HepG2 (cell line): ENCODE data around the gene PLXNA4. TPM values are rescaled to one million over a fixed set of nuclear protein-coding genes. Genes with fewer than 3 reads are reported as not detected.

Experiments
- ATAC-seq: fragments of 200-7000 bp; cut with Tn5 transposase; 3 replicates; pipeline ENCODE4 v1.9.1; 2020; ENCODE audit warnings: mild to moderate bottlenecking, moderate library complexity
- BruUV-seq: library from RNA; stranded (reverse); fragments of 400-500 nt; replicated peaks from 2 replicates; lab custom pipeline; 2021; lab: Mats Ljungman, UMichigan
- CTCF ChIA-PET: fragments of 300-600 bp; formaldehyde crosslinking; extraction: SDS; loops from one replicate; lab custom pipeline; 2021; ENCODE audit warnings: low total read pairs, inconsistent platforms, low intra/inter-chr PET ratio; lab: Yijun Ruan, JAX
- POLR2A ChIA-PET: fragments of 350-600 bp; sonication (Branson Sonifier 250); formaldehyde crosslinking; loops from one replicate; lab custom pipeline; 2020; ENCODE audit warnings: antibody characterized with exemption, inconsistent platforms; lab: Yijun Ruan, JAX
- DNase-seq: peaks from one replicate; pipeline ENCODE4 v3.0.0-alpha.2; 2015; ENCODE audit warnings: low spot score
- FAIRE-seq: peaks from 3 replicates; lab custom pipeline; 2011; peaks lifted over from hg19 to GRCh38; lab: Jason Lieb, UNC
- H2AFZ ChIP-seq: one replicate; pipeline ENCODE4 v1.6.1; 2011; ENCODE audit warnings: low read length, inconsistent platforms
- H3K27ac ChIP-seq: fragments of 300-600 bp; 3 replicates; pipeline ENCODE4 v1.8.0; 2011; ENCODE audit warnings: mixed run types, mild to moderate bottlenecking, mixed read lengths, low read length, inconsistent platforms; ENCODE audit not compliant: insufficient read depth; ENCODE audit errors: extremely low read length
- H3K27me3 ChIP-seq, 2 experiments: fragments of 200-600 bp in 1 of 2; 2 replicates in 1 of 2; 3 replicates in 1 of 2; pipeline versions ENCODE4 v1.6.0 to v1.8.0; 2011; ENCODE audit warnings: low read length in 2 of 2, mild to moderate bottlenecking in 2 of 2, moderate library complexity in 2 of 2, inconsistent platforms in 1 of 2; ENCODE audit not compliant: insufficient read depth in 2 of 2, control insufficient read depth in 1 of 2
- H3K36me3 ChIP-seq, 2 experiments: fragments of 200-600 bp in 1 of 2; replicated peaks in 1 of 2; 2 replicates in 1 of 2; 3 replicates in 1 of 2; pipeline versions ENCODE4 v1.5.1 to v1.8.0; 2011; ENCODE audit warnings: low read length in 2 of 2, inconsistent platforms in 1 of 2; ENCODE audit not compliant: insufficient read depth in 2 of 2, control insufficient read depth in 1 of 2
- H3K4me1 ChIP-seq: 2 replicates; pipeline ENCODE4 v1.5.1; 2012; ENCODE audit warnings: low read length, inconsistent platforms; ENCODE audit not compliant: insufficient read depth
- H3K4me2 ChIP-seq: 2 replicates; pipeline ENCODE4 v1.6.0; 2011; ENCODE audit warnings: low read depth, low read length, inconsistent platforms
- H3K4me3 ChIP-seq, 3 experiments: fragments of 200-600 bp in 1 of 3; sonication (generic), shearing (Covaris generic) in 1 of 3; replicated peaks in 1 of 3; 2 replicates each; pipeline ENCODE4 v1.5.1; 2011 to 2016; ENCODE audit warnings: low read length in 3 of 3, inconsistent platforms in 2 of 3, low read depth in 2 of 3, mild to moderate bottlenecking in 2 of 3, control low read depth in 1 of 3, mixed read lengths in 1 of 3; ENCODE audit not compliant: insufficient read depth in 1 of 3
- H3K79me2 ChIP-seq: one replicate; pipeline ENCODE4 v1.6.1; 2011; ENCODE audit warnings: low read length, inconsistent platforms; ENCODE audit not compliant: insufficient read depth
- H3K9ac ChIP-seq: 2 replicates; pipeline ENCODE4 v1.6.0; 2011; ENCODE audit warnings: mild to moderate bottlenecking, low read depth, low read length, inconsistent platforms; ENCODE audit not compliant: insufficient read depth
- H3K9me3 ChIP-seq: 2 replicates; pipeline ENCODE4 v1.5.1; 2012; ENCODE audit warnings: mild to moderate bottlenecking, low read length
- H4K20me1 ChIP-seq: 2 replicates; pipeline ENCODE4 v1.6.0; 2011; ENCODE audit warnings: inconsistent platforms, mild to moderate bottlenecking, low read length, moderate library complexity; ENCODE audit not compliant: insufficient read depth
- BHLHE40 ChIP-seq: IDR thresholded peaks from 2 replicates; pipeline ENCODE4 v1.6.1; 2011; ENCODE audit warnings: low read length, improper control_type of control experiment
- CENPX ChIP-seq: sonication (generic); formaldehyde crosslinking; IDR thresholded peaks from 2 replicates; pipeline ENCODE4 v1.9.0; 2021; ENCODE audit warnings: mild to moderate bottlenecking, missing genetic modification reagents, moderate library complexity
- EEA1 ChIP-seq: sonication (generic); formaldehyde crosslinking; IDR thresholded peaks from 2 replicates; pipeline ENCODE4 v1.5.1; 2020; ENCODE audit warnings: mild to moderate bottlenecking, missing genetic modification reagents, borderline replicate concordance
- ELF4 ChIP-seq: sonication (generic); formaldehyde crosslinking; IDR thresholded peaks from 2 replicates; pipeline ENCODE4 v1.5.0; 2020; ENCODE audit warnings: missing genetic modification reagents, mild to moderate bottlenecking, moderate library complexity, borderline replicate concordance
- HOXD1 ChIP-seq: sonication (generic); formaldehyde crosslinking; IDR thresholded peaks from 2 replicates; pipeline ENCODE4 v1.5.0; 2020; ENCODE audit warnings: missing genetic modification reagents
- MZF1 ChIP-seq: sonication (generic); formaldehyde crosslinking; IDR thresholded peaks from 2 replicates; pipeline ENCODE4 v1.8.1; 2023; ENCODE audit warnings: mild to moderate bottlenecking, missing genetic modification reagents, borderline replicate concordance
- PHF8 ChIP-seq: sonication (generic); formaldehyde crosslinking; IDR thresholded peaks from 2 replicates; pipeline ENCODE4 v1.5.0; 2020; ENCODE audit warnings: missing genetic modification reagents
- RAD21 ChIP-seq: fragments of 450-650 bp; formaldehyde crosslinking; IDR thresholded peaks from 2 replicates; pipeline ENCODE4 v1.5.0; 2020; ENCODE audit warnings: mild to moderate bottlenecking
- RFX5 ChIP-seq: IDR thresholded peaks from 2 replicates; pipeline ENCODE4 v1.6.1; 2011; ENCODE audit warnings: low read depth, low read length, improper control_type of control experiment
- SIN3B ChIP-seq: fragments of 150-350 bp; IDR thresholded peaks from 2 replicates; pipeline ENCODE4 v1.6.1; 2014; ENCODE audit warnings: low read length
- THAP11 ChIP-seq: IDR thresholded peaks from 2 replicates; pipeline ENCODE4 v1.6.1; 2016; ENCODE audit warnings: missing biosample characterization, missing genetic modification reagents
- ZFAT ChIP-seq: sonication (generic); formaldehyde crosslinking; conservative IDR thresholded peaks from 2 replicates; pipeline ENCODE4 v1.8.1; 2023; ENCODE audit warnings: missing genetic modification reagents, inconsistent platforms
- ZMYM2 ChIP-seq: sonication (generic); formaldehyde crosslinking; IDR thresholded peaks from 2 replicates; pipeline ENCODE4 v1.8.0; 2022; ENCODE audit warnings: mild to moderate bottlenecking, missing genetic modification reagents
- ZNF225 ChIP-seq: sonication (generic); formaldehyde crosslinking; IDR thresholded peaks from 2 replicates; pipeline ENCODE4 v1.4.0; 2020; ENCODE audit warnings: mild to moderate bottlenecking, missing genetic modification reagents
- ZNF350 ChIP-seq: sonication (generic); formaldehyde crosslinking; IDR thresholded peaks from 2 replicates; pipeline ENCODE4 v1.4.0; 2020; ENCODE audit warnings: mild to moderate bottlenecking, low read depth, missing genetic modification reagents, borderline replicate concordance
- ZNF839 ChIP-seq: sonication (generic); formaldehyde crosslinking; IDR thresholded peaks from 2 replicates; pipeline ENCODE4 v1.4.0; 2020; ENCODE audit warnings: missing genetic modification reagents, mild to moderate bottlenecking, borderline replicate concordance
- WGBS: methylation state at CpG from one replicate; pipeline ENCODE4 v1.1.6; 2017; ENCODE audit warnings: low lambda C conversion rate; 5-methylcytosine and 5-hydroxymethylcytosine counted together
- in situ Hi-C: cut with HindIII; loops from 2 replicates; pipeline ENCODE4 v1.10.0; 2017; ENCODE audit warnings: low pct_unique_long_range_greater_than_20kb; ENCODE audit not compliant: extremely low pct_ligation_motif_present
- intact Hi-C: fragments of 100-400 bp; cut with micrococcal nuclease; formaldehyde crosslinking; loops from one replicate; pipeline ENCODE4 v1.10.0; 2022; ENCODE audit not compliant: unreplicated experiment
- polyA plus RNA-seq, 8 experiments: library from polyadenylated mRNA; depleted of rRNA in 3 of 8; stranded (reverse) in 7 of 8; unstranded in 1 of 8; fragments of >200 nt; fragmentation: Illumina TruSeq in 4 of 8; extraction: Trizol in 4 of 8; gene quantifications; 2 replicates each; pipeline versions ENCODE4 v1.2.1 to v1.2.3, GENCODE V29; 2011 to 2016; ENCODE audit warnings: low read depth in 4 of 8, missing spikeins in 1 of 8, mixed read lengths in 1 of 8; ENCODE audit not compliant: insufficient read depth in 1 of 8
- total RNA-seq, 5 experiments: library from RNA; depleted of rRNA; stranded (reverse); fragments of >200 nt; fragmentation: Illumina TruSeq; extraction: Trizol; gene quantifications; 2 replicates each; pipeline ENCODE4 v1.2.3, GENCODE V29; 2016; ENCODE audit warnings: low read depth in 1 of 5
- TF ChIP-seq, protein P1 (sequence below): sonication (generic); formaldehyde crosslinking; IDR thresholded peaks from 2 replicates; pipeline ENCODE4 v1.5.1; 2020; ENCODE audit warnings: missing genetic modification reagents, mild to moderate bottlenecking, borderline replicate concordance
- TF ChIP-seq, protein P2 (sequence below): IDR thresholded peaks from 2 replicates; pipeline ENCODE4 v1.6.1; 2016
- TF ChIP-seq, protein P3 (sequence below): sonication (generic); formaldehyde crosslinking; conservative IDR thresholded peaks from 2 replicates; pipeline ENCODE4 v1.4.0; 2020; ENCODE audit warnings: mild to moderate bottlenecking, missing genetic modification reagents, moderate library complexity

The PLXNA4 gene
- total and polyA plus RNA-seq, 2 of the 13 experiments (the other 11 are each of a cell fraction or from before 2014, with no cell fraction given), result 0.01 to 0.04 TPM

DNA sequence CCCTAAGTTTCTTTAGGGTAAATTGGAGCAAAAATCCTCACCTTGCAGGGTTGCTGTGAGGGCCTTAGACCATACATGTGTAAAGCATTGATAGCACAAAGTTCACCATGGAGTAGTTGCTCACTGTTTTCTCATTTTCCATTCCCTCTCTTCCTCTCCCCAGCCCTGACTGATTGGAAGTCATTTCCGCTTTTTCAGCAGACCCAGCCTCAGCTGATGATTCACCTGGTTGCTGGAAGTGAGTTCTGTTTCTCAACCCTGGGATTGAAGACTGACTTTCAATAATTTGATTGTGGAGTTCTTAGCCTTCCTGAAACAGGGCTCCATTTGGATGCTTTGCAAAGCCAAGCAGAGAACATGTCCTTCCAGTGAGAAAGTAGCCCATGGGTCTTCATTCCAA is 107.0 kb downstream of the PLXNA4 start:
- Histone ChIP-seq H3K4me1 (no peaks in the 10 kb centered on the region), H3K27ac (no peak overlapping the region), H3K4me3 (no peak overlapping the region), H3K9me3 (no peaks in the 10 kb centered on the region), H3K9ac (no peak overlapping the region), H3K27me3 (peaks cover 1 to 44% of the 10 kb centered on the region in 2 experiments; a peak in 2 of 5 replicates), H3K36me3 (no peaks in the 10 kb centered on the region), H2AFZ (no peak overlapping the region), H4K20me1 (no peaks in the 10 kb centered on the region), H3K4me2 (no peak overlapping the region), H3K79me2 (no peaks in the 10 kb centered on the region)
- BruUV-seq, result no TSS peak
- intact Hi-C loops (no loop called here), in situ Hi-C loops (no loop called here)
- CTCF ChIA-PET, result no interaction called here
- TF ChIP-seq ZNF839 (CRISPR knock-in tag) (no peak), ELF4 (no peak), PHF8 (CRISPR knock-in tag) (no peak), RAD21 (CRISPR knock-in tag) (no peak), BHLHE40 (no peak), RFX5 (no peak), EEA1 (no peak), ZNF225 (CRISPR knock-in tag) (no peak), ZNF350 (no peak), HOXD1 (CRISPR knock-in tag) (no peak), SIN3B (no peak), ZFAT (CRISPR knock-in tag) (no peak), MZF1 (no peak), CENPX (CRISPR knock-in tag) (no peak), ZMYM2 (CRISPR knock-in tag) (no peak), THAP11 (CRISPR knock-in tag) (no peak)
- TF ChIP-seq, protein P1, sequence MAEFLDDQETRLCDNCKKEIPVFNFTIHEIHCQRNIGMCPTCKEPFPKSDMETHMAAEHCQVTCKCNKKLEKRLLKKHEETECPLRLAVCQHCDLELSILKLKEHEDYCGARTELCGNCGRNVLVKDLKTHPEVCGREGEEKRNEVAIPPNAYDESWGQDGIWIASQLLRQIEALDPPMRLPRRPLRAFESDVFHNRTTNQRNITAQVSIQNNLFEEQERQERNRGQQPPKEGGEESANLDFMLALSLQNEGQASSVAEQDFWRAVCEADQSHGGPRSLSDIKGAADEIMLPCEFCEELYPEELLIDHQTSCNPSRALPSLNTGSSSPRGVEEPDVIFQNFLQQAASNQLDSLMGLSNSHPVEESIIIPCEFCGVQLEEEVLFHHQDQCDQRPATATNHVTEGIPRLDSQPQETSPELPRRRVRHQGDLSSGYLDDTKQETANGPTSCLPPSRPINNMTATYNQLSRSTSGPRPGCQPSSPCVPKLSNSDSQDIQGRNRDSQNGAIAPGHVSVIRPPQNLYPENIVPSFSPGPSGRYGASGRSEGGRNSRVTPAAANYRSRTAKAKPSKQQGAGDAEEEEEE, result no peak
- TF ChIP-seq, protein P2, sequence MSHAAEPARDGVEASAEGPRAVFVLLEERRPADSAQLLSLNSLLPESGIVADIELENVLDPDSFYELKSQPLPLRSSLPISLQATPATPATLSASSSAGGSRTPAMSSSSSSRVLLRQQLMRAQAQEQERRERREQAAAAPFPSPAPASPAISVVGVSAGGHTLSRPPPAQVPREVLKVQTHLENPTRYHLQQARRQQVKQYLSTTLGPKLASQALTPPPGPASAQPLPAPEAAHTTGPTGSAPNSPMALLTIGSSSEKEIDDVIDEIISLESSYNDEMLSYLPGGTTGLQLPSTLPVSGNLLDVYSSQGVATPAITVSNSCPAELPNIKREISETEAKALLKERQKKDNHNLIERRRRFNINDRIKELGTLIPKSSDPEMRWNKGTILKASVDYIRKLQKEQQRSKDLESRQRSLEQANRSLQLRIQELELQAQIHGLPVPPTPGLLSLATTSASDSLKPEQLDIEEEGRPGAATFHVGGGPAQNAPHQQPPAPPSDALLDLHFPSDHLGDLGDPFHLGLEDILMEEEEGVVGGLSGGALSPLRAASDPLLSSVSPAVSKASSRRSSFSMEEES (CRISPR knock-in tag), result no peak
- TF ChIP-seq, protein P3, sequence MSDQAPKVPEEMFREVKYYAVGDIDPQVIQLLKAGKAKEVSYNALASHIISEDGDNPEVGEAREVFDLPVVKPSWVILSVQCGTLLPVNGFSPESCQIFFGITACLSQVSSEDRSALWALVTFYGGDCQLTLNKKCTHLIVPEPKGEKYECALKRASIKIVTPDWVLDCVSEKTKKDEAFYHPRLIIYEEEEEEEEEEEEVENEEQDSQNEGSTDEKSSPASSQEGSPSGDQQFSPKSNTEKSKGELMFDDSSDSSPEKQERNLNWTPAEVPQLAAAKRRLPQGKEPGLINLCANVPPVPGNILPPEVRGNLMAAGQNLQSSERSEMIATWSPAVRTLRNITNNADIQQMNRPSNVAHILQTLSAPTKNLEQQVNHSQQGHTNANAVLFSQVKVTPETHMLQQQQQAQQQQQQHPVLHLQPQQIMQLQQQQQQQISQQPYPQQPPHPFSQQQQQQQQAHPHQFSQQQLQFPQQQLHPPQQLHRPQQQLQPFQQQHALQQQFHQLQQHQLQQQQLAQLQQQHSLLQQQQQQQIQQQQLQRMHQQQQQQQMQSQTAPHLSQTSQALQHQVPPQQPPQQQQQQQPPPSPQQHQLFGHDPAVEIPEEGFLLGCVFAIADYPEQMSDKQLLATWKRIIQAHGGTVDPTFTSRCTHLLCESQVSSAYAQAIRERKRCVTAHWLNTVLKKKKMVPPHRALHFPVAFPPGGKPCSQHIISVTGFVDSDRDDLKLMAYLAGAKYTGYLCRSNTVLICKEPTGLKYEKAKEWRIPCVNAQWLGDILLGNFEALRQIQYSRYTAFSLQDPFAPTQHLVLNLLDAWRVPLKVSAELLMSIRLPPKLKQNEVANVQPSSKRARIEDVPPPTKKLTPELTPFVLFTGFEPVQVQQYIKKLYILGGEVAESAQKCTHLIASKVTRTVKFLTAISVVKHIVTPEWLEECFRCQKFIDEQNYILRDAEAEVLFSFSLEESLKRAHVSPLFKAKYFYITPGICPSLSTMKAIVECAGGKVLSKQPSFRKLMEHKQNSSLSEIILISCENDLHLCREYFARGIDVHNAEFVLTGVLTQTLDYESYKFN, result no peak
- ATAC-seq, result no peak
- POLR2A ChIA-PET, result no interaction called here
- 5% methylated on average over 1 of the region's 1 CpG for WGBS
- no peak for DNase-seq
- no peak for FAIRE-seq
